Activated naive CD8-positive, alpha-beta T cell treated with anti-CD3 and anti-CD28 coated beads, Interleukin-2, amount 10 ng/mL, durations not matched to agents 7 days and 5 days (primary cell): ENCODE results near the gene PAX5. TPM values are rescaled to one million over a fixed set of nuclear protein-coding genes. Genes with fewer than 3 reads are reported as not detected.

ENCODE experiments used
- ATAC-seq: fragments of 150-1000 bp; cut with Tn5 transposase; one replicate; pipeline ENCODE4 v1.10.0; 2021; ENCODE audit warnings: low read depth, moderate library complexity
- POLR2A ChIA-PET: fragments of 350-600 bp; sonication (Branson Sonifier 250); formaldehyde crosslinking; loops from one replicate; lab custom pipeline; 2021; ENCODE audit warnings: antibody characterized with exemption; lab: Charles Lee
- DNase-seq: peaks from one replicate; pipeline ENCODE4 v3.0.0; 2021
- H3K27ac Mint-ChIP-seq: one replicate; pipeline ENCODE4 v1.8.0; 2022; ENCODE audit warnings: mild to moderate bottlenecking, mixed read lengths
- H3K27me3 Mint-ChIP-seq: one replicate; pipeline ENCODE4 v1.8.0; 2022; ENCODE audit warnings: mild to moderate bottlenecking, moderate library complexity, mixed read lengths
- H3K36me3 Mint-ChIP-seq: one replicate; pipeline ENCODE4 v1.8.0; 2021; ENCODE audit warnings: mild to moderate bottlenecking, mixed read lengths
- H3K4me1 Mint-ChIP-seq: one replicate; pipeline ENCODE4 v1.8.0; 2021; ENCODE audit warnings: mixed read lengths
- H3K4me3 Mint-ChIP-seq: one replicate; pipeline ENCODE4 v1.8.0; 2022; ENCODE audit warnings: mild to moderate bottlenecking, moderate library complexity, mixed read lengths
- H3K9me3 Mint-ChIP-seq: one replicate; pipeline ENCODE4 v1.8.0; 2021; ENCODE audit warnings: mixed read lengths
- total RNA-seq, 2 experiments: library from RNA; stranded (reverse); gene quantifications; one replicate each; pipeline ENCODE4 v1.2.3, GENCODE V29; 2021

The PAX5 gene
- total RNA-seq, 2 experiments from 2014 or later = 0.89 to 1.1 TPM

GRCh38 chr9:36818965-36819870 lies 214.8 kb downstream of the PAX5 start:
- POLR2A ChIA-PET = no interaction called here
- ATAC-seq (no peak), DNase-seq (no peak)
- Mint-ChIP-seq H3K9me3 (no peaks in the 10 kb centered on the region), H3K36me3 (no peaks in the 10 kb centered on the region), H3K27ac (no peak overlapping the region), H3K4me3 (no peak overlapping the region), H3K27me3 (peaks cover 20% of the 10 kb centered on the region), H3K4me1 (peaks cover 2% of the 10 kb centered on the region)

DNA sequence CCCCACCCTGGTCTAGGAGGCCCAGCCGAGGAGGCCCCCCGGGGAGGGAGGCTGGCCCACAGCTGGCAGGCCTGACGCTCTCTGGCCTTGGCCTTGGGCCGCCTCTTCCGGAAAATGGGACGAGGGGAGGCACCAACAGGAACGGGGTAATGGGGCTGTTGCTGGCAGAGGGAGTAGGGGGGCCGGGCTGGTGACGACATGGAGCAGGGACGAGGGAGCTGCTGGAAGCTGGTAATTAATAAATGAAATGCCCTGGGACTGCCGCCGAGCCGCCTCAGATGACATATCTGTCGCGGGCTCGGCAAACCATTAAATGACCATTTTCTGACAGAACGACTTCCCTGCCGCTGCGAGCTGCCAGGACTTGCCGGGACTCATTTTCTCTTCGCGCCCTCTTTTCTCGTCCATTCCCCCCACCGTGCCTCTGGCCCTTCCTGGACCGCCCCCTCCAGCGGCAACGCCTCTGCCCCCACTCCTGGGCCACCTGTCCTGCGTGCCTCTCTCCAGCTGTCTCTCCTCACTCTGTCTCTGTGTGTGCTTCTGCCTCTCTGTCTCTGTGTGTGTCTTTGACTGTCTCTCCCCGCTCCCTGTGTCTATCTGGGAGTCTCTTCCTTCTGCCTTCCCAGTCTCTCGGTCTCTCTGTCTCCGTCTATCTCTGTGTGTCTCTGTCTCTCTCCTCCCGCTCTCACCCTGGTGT lies 215.7 kb downstream of the PAX5 start:
- Mint-ChIP-seq H3K9me3 (no peaks in the 10 kb centered on the region), H3K36me3 (no peaks in the 10 kb centered on the region), H3K27me3 (peaks cover 20% of the 10 kb centered on the region), H3K4me3 (no peak overlapping the region), H3K4me1 (peaks cover 2% of the 10 kb centered on the region), H3K27ac (peak overlapping the region; percentile 33)
- no peak for DNase-seq
- ATAC-seq = no peak
- POLR2A ChIA-PET = no interaction called here

GRCh38 chr9:36817160-36817834 lies 216.8 kb downstream of the PAX5 start:
- POLR2A ChIA-PET = no interaction called here
- H3K4me3 Mint-ChIP-seq = no peak overlapping the region
- peaks cover 2% of the 10 kb centered on the region for H3K4me1 Mint-ChIP-seq
- ATAC-seq (no peak), DNase-seq (no peak)
- no peak overlapping the region for H3K27ac Mint-ChIP-seq
- H3K36me3 Mint-ChIP-seq = no peaks in the 10 kb centered on the region
- H3K27me3 Mint-ChIP-seq = peaks cover 22% of the 10 kb centered on the region
- no peaks in the 10 kb centered on the region for H3K9me3 Mint-ChIP-seq

GRCh38 chr9:36816371-36816770 lies 217.7 kb downstream of the PAX5 start:
- H3K36me3 Mint-ChIP-seq = no peaks in the 10 kb centered on the region
- H3K27me3 Mint-ChIP-seq = peaks cover 27% of the 10 kb centered on the region
- ATAC-seq (no peak), DNase-seq (no peak)
- POLR2A ChIA-PET = no interaction called here
- H3K27ac Mint-ChIP-seq = no peak overlapping the region
- peaks cover 2% of the 10 kb centered on the region for H3K4me1 Mint-ChIP-seq
- H3K9me3 Mint-ChIP-seq = no peaks in the 10 kb centered on the region
- no peak overlapping the region for H3K4me3 Mint-ChIP-seq

DNA sequence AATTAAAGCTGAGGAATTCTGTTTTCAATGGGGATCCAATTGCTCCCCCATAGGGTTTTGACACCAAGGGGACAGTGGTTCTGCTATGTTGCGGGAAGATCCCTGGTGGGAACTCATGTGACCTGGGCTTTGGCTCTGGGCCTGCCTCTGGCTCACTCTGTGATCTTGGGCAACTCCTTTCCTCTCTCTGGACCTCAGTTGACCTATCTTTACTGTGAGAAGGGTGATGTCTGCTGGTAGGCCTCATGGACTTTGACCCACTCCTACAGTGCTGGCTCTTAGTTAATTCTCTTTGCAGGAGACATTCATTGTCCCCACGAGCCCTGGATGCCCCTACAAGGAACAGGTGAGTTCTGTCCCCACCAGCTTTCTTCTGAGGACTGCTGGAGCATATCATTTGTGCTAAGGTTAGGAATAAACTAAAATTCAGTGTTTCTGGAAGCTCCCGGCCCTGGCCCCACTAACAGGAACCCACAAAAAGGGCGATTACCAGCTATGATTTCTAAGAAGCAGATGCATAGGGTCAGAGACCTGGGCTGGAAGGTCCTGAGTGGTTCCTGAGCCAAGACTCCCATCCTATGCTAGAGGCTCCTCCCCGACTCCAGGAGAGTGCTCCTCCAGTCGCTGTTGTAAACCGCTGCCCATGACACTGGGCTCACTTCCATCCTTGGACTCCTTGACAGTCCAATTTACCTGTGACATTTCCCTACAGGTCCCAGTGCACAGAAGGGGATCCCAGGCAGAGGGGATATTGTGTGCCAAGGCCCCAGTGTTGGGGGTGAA lies 218.3 kb downstream of the PAX5 start:
- POLR2A ChIA-PET = no interaction called here
- no peak overlapping the region for H3K27ac Mint-ChIP-seq
- no peak for DNase-seq
- no peaks in the 10 kb centered on the region for H3K9me3 Mint-ChIP-seq
- no peaks in the 10 kb centered on the region for H3K36me3 Mint-ChIP-seq
- H3K4me1 Mint-ChIP-seq = peaks cover 2% of the 10 kb centered on the region
- H3K4me3 Mint-ChIP-seq = no peak overlapping the region
- H3K27me3 Mint-ChIP-seq = peaks cover 32% of the 10 kb centered on the region
- no peak for ATAC-seq

DNA sequence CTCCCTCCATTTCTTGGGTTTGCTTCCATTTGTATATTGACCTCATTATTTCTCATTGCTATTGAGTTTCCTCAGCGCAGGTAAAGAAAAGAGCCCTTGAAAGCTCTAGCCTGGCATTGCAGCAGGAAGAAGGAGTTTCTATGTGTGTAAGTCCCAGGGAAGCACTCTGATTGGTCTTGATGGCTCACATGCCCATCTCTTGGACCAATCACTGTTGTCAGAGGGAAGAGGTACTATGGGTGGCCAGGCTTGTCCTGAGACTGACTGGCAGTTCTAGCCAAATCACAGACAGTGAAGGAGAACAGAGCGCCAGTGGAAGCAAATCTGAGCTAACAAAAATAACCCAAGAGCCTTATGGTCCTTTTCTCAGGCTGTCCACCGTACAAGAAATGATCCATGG lies 219.0 kb downstream of the PAX5 start:
- ATAC-seq (no peak), DNase-seq (no peak)
- Mint-ChIP-seq H3K36me3 (no peaks in the 10 kb centered on the region), H3K4me1 (peaks cover 2% of the 10 kb centered on the region), H3K4me3 (no peak overlapping the region), H3K27ac (no peak overlapping the region), H3K9me3 (no peaks in the 10 kb centered on the region), H3K27me3 (peaks cover 40% of the 10 kb centered on the region)
- POLR2A ChIA-PET = no interaction called here

GRCh38 chr9:36813154-36813553 lies 220.9 kb downstream of the PAX5 start:
- H3K27me3 Mint-ChIP-seq = peaks cover 37% of the 10 kb centered on the region
- no peaks in the 10 kb centered on the region for H3K9me3 Mint-ChIP-seq
- no peaks in the 10 kb centered on the region for H3K36me3 Mint-ChIP-seq
- no peak overlapping the region for H3K4me3 Mint-ChIP-seq
- H3K27ac Mint-ChIP-seq = no peak overlapping the region
- ATAC-seq (no peak), DNase-seq (no peak)
- POLR2A ChIA-PET = no interaction called here
- H3K4me1 Mint-ChIP-seq = no peaks in the 10 kb centered on the region

DNA sequence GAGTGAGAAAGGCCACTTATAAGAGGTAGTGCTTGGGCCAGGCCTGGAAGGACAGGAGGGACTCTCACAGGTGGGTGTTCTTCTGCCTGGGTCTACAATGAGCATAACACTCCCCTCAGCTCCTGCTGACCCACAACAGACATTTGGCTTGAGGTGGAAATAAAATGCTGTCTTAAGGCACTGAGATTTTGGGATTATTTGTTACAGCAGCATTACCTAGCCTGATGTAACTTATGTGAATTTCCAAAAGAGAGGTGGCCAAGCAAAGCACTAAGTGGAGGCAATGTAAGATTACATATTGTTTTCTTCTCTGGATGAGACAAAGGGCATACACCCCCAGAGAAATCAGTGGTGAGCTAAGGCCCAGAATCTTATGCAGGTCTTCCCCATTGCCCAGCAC lies 221.5 kb downstream of the PAX5 start:
- Mint-ChIP-seq H3K4me1 (no peaks in the 10 kb centered on the region), H3K9me3 (no peaks in the 10 kb centered on the region), H3K4me3 (no peak overlapping the region), H3K36me3 (no peaks in the 10 kb centered on the region), H3K27me3 (peaks cover 33% of the 10 kb centered on the region), H3K27ac (no peak overlapping the region)
- POLR2A ChIA-PET = no interaction called here
- ATAC-seq = no peak
- no peak for DNase-seq

- H3K27ac Mint-ChIP-seq = no peak overlapping the region
- H3K36me3 Mint-ChIP-seq = no peaks in the 10 kb centered on the region
- POLR2A ChIA-PET = no interaction called here
- H3K4me3 Mint-ChIP-seq = no peak overlapping the region
- H3K27me3 Mint-ChIP-seq = peaks cover 28% of the 10 kb centered on the region
- peaks cover 1% of the 10 kb centered on the region for H3K4me1 Mint-ChIP-seq
- no peaks in the 10 kb centered on the region for H3K9me3 Mint-ChIP-seq
- no peak for DNase-seq
- no peak for ATAC-seq
Observed at GRCh38 chr9:36808251-36808650, 225.8 kb downstream of the PAX5 start.

- Mint-ChIP-seq H3K4me1 (peaks cover 1% of the 10 kb centered on the region), H3K9me3 (no peaks in the 10 kb centered on the region), H3K27me3 (peaks cover 6% of the 10 kb centered on the region), H3K27ac (no peak overlapping the region), H3K4me3 (no peak overlapping the region), H3K36me3 (no peaks in the 10 kb centered on the region)
- no peak for DNase-seq
- POLR2A ChIA-PET = no interaction called here
- no peak for ATAC-seq
Observed at GRCh38 chr9:36803961-36804360, 230.1 kb downstream of the PAX5 start.

GRCh38 chr9:36802201-36802920 lies 231.7 kb downstream of the PAX5 start:
- ATAC-seq (no peak), DNase-seq (no peak)
- Mint-ChIP-seq H3K9me3 (no peaks in the 10 kb centered on the region), H3K4me3 (no peak overlapping the region), H3K27me3 (peaks cover 4% of the 10 kb centered on the region), H3K36me3 (no peaks in the 10 kb centered on the region), H3K4me1 (peaks cover 1% of the 10 kb centered on the region), H3K27ac (no peak overlapping the region)
- POLR2A ChIA-PET = no interaction called here

GRCh38 chr9:36800455-36800854 lies 233.6 kb downstream of the PAX5 start:
- peaks cover 1% of the 10 kb centered on the region for H3K4me1 Mint-ChIP-seq
- POLR2A ChIA-PET = no interaction called here
- ATAC-seq (no peak), DNase-seq (no peak)
- no peak overlapping the region for H3K27ac Mint-ChIP-seq
- H3K9me3 Mint-ChIP-seq = no peaks in the 10 kb centered on the region
- no peaks in the 10 kb centered on the region for H3K36me3 Mint-ChIP-seq
- peaks cover 4% of the 10 kb centered on the region for H3K27me3 Mint-ChIP-seq
- H3K4me3 Mint-ChIP-seq = no peak overlapping the region
